Measurements from ENCODE around the gene PCBP2. TPM values are rescaled to one million over a fixed set of nuclear protein-coding genes. Genes with fewer than 3 reads are reported as not detected.

The PCBP2 gene
- total RNA-seq, 3 donors from 2014 or later: 512 to 722 (median 529) TPM

- H3K27me3 ChIP-seq: no peaks in the 10 kb centered on the region
- TF ChIP-seq POLR2A (IDR thresholded peaks at IDR 0.05): no peak
- TF ChIP-seq POLR2AphosphoS5 (IDR thresholded peaks at IDR 0.05): no peak
- TF ChIP-seq CTCF (IDR thresholded peaks at IDR 0.05): no peak
- peaks cover 0 to 3% of the 10 kb centered on the region in 2 donors for H3K4me1 ChIP-seq
- DNase-seq (ENCODE audit: low spot score in 2 of 2): no peak
- H3K9me3 ChIP-seq: no peaks in the 10 kb centered on the region
- intact Hi-C loops (cut with DNase I; ENCODE audit: low total_unique reads): loop anchor here (5.0 kb wide), 1 partner anchor 66 kb away; no protein-coding TSS in a partner anchor
- H3K27ac ChIP-seq: no peak within 1 kb of the TSS
- no peaks in the 10 kb centered on the region for H3K36me3 ChIP-seq
- H3K4me3 ChIP-seq: no peak within 1 kb of the TSS
These were observed 28.3 kb upstream of the PCBP2 start, which contains the start of gene AMHR2 for GRCh38 chr12:53423597-53423996. Gene AMHR2 (plus strand): TSS chr12:53423855. CDS start chr12:53423935, 80 bp downstream.

DNA sequence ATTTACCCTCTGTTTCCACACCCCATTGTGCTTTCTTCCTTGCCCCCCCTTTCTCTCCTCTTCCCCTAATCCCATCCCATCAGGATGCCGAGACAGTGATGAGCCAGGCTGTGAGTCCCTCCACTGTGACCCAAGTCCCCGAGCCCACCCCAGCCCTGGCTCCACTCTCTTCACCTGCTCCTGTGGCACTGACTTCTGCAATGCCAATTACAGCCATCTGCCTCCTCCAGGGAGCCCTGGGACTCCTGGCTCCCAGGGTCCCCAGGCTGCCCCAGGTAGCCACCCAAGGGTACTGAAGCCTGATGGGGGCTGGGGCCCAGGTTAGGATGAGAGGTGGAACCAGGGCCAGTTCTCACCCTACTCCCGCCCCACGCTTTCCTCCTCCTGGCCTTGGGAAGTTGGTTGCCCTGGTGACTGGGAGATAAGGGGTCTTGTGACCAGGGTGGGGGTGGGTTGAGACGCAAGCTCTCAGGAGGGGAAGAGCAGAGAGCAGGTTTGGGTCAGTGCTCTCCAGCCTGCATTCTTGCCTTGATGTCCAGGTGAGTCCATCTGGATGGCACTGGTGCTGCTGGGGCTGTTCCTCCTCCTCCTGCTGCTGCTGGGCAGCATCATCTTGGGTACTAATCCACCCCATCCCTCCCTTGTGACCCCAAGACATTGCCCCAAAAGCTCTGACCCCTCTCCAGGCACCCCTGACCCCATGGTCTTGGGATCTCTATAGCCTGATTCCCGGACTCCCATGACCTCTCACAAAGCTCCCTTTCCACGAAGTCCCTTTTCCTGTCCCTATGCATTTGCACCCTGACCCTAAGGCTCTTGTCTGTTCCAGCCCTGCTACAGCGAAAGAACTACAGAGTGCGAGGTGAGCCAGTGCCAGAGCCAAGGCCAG is 27.0 kb upstream of the PCBP2 start:
- no peak overlapping the region for H3K27ac ChIP-seq
- H3K4me1 ChIP-seq: peaks cover 0 to 3% of the 10 kb centered on the region in 2 donors
- H3K36me3 ChIP-seq: no peaks in the 10 kb centered on the region
- TF ChIP-seq POLR2A (IDR thresholded peaks at IDR 0.05): no peak
- no peak for TF ChIP-seq POLR2AphosphoS5 (IDR thresholded peaks at IDR 0.05)
- TF ChIP-seq CTCF (IDR thresholded peaks at IDR 0.05): no peak
- no peak overlapping the region for H3K4me3 ChIP-seq
- H3K9me3 ChIP-seq: no peaks in the 10 kb centered on the region
- no peak for DNase-seq (ENCODE audit: low spot score in 2 of 2)
- intact Hi-C loops (cut with DNase I; ENCODE audit: low total_unique reads): loop anchor here (5.0 kb wide), 1 partner anchor 68 kb away; no protein-coding TSS in a partner anchor
- no peaks in the 10 kb centered on the region for H3K27me3 ChIP-seq

DNA sequence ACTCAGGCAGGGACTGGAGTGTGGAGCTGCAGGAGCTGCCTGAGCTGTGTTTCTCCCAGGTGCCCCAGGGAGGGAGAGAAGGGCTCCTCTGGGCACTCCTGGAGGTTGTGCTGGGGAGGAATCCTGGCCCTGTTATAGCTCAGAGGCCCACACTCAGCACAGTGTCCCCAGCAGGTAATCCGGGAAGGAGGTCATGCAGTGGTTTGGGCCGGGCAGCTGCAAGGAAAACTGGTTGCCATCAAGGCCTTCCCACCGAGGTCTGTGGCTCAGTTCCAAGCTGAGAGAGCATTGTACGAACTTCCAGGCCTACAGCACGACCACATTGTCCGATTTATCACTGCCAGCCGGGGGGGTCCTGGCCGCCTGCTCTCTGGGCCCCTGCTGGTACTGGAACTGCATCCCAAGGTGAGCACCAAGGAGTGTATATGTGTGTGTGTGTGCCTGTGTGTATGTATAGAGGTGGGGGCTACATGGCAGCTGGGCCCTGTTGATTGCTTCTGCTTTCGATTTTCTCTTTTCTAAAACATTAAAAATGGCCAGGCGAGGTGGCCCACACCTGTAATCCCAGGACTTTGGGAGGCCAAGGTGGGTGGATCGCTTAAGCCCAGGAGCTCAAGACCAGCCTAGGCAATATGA is 26.3 kb upstream of the PCBP2 start:
- Histone ChIP-seq H3K27ac (no peak overlapping the region), H3K4me1 (peaks cover 0 to 3% of the 10 kb centered on the region in 2 donors), H3K27me3 (no peaks in the 10 kb centered on the region), H3K4me3 (no peak overlapping the region), H3K36me3 (no peaks in the 10 kb centered on the region), H3K9me3 (no peaks in the 10 kb centered on the region)
- intact Hi-C loops (cut with DNase I; ENCODE audit: low total_unique reads): no loop called here
- TF ChIP-seq POLR2A (IDR thresholded peaks at IDR 0.05) (no peak), POLR2AphosphoS5 (IDR thresholded peaks at IDR 0.05) (no peak), CTCF (IDR thresholded peaks at IDR 0.05) (no peak)
- no peak for DNase-seq (ENCODE audit: low spot score in 2 of 2)

GRCh38 chr12:53427905-53428594 is 23.9 kb upstream of the PCBP2 start:
- Histone ChIP-seq H3K4me1 (no peaks in the 10 kb centered on the region), H3K4me3 (no peak overlapping the region), H3K36me3 (no peaks in the 10 kb centered on the region), H3K27me3 (no peaks in the 10 kb centered on the region), H3K9me3 (no peaks in the 10 kb centered on the region), H3K27ac (no peak overlapping the region)
- intact Hi-C loops (cut with DNase I; ENCODE audit: low total_unique reads): no loop called here
- TF ChIP-seq CTCF (IDR thresholded peaks at IDR 0.05) (no peak), POLR2AphosphoS5 (IDR thresholded peaks at IDR 0.05) (no peak), POLR2A (IDR thresholded peaks at IDR 0.05) (no peak)
- no peak for DNase-seq (ENCODE audit: low spot score in 2 of 2)
